Measurements from ENCODE around the gene DGKZ.
"Not testable (repeated sequence)": the region's sequence is repeated elsewhere in the genome, so short reads cannot be mapped to it uniquely, and the experiment has no call there.

DGKZ gene

DNA sequence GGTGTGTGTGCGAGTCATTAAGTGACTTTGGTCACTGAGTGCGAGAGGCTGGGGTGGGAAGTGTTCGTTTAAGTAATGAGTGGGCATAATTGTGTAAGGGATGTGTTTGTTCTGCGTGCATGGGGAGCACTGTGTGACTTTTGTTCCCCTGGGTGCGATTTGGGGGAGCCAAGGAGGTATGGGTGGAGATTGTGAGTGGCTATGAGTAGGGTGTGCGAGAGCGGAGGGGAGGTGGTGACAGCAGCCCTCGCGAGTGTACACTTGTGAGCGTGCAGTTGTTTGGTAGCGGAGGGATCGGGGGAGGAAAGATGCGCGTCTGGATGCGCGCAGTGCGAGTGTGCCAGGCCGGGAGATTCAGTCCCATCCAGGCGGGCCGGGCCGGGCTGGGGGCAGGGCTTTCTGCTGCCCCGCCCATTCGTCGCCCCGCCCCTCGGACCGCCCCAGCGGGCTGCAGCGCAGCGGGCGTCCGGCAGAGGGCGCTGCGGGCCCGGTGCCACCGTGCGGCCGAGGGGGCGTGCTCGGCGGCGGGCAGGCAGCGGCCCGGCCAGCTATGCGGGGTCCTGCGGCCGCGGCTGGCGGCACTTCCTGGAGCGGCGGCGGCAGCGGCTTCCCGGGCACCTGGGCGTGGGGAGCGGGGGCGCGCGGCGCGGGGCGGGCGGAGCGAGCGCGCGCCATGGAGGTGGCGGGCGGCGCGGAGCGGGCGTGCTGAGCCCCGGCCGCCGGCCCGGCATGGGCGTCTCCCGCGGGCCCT is at the start of gene DGKZ:
DGKZ (plus strand) TSS at position 578 of the 751 bp plus-strand sequence. CDS start 197 bp downstream, outside the sequence.
- DNase-seq (ENCODE audit: low read depth) = no peak

DNA sequence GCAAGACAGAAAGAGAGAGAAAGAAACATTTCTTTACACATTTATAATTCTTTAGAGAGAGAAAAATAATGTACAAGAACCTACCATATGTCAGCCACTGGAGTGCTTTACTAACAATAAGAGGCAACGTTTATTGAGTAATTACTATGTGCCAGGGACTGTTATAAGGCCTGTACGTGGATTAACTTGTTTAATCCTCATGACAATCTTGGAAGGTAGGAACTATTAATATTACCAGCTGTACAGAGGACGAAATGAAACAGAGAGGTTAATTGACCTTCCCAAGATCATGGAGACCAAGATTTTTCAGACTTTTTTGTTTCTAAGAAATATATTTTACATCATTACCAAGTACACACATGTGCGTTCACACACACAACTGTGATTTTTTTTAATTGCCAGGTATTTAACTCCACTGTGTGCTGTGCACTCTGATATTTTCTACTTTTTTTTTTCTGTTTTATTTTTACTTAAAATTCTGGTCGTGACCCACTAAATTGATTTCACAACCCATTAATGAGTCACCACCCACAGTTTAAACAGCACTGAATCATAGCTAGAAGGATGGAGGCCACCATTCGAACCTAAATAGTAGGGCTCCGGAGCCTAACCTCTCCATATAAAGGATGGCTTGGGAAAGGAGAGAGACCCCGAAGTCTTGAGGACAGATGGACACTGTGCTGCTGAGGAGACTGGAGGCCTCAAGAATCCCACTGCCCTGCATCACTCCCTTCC is 48.4 kb upstream of the DGKZ start:
- DNase-seq (ENCODE audit: low read depth) = peak; percentile 81

DNA sequence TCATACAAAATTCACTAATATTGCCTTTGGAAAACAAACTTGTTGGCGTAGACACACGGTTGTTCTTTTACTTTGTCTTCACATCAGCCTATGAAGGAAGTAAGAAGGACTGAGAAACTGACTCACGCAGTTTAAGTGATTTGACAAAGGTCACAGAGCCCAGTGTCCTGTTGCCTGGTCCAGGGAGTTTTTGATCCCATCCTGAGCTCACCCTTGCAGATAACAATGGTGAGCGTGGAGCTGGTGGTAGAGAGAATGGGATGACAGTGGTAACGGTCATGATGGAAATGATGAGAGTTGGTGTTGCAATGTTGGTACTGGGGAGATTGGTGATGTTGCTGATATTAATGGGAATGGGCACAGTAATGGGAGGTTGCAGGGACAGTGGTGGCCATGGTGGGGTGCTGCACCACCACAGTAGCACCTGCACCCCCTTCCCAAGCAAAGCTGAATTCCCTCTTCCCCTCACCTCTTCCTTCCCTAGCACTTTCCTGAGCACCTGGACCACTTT is 47.8 kb upstream of the DGKZ start:
- no peak for DNase-seq (ENCODE audit: low read depth)

- DNase-seq (ENCODE audit: low read depth) = no peak
Measured at GRCh38 chr11:46300270-46300669, 47.0 kb upstream of the DGKZ start.

- DNase-seq (ENCODE audit: low read depth) = no peak
Measured at GRCh38 chr11:46302866-46303265, 44.4 kb upstream of the DGKZ start.

DNA sequence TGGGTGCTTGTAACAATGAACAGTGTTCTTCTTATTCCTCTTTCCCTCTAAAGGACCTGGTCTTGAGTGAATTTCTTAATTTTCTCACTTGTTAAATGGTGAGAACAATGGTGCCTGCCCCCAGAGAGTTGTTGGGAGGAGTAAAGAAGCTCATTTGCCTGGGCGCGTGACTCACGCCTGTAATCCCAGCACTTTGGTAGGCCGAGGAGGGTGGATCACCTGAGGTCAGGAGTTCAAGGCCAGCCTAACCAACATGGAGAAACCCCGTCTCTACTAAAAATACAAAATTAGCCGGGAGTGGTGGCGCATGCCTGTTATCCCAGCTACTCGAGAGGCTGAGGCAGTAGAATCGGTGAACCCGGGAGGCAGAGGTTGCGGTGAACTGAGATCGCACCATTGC is 43.2 kb upstream of the DGKZ start:
- DNase-seq (ENCODE audit: low read depth) = not testable (repeated sequence)

GRCh38 chr11:46304605-46305179 is 42.6 kb upstream of the DGKZ start:
- no peak for DNase-seq (ENCODE audit: low read depth)

- DNase-seq (ENCODE audit: low read depth) = no peak
Measured at GRCh38 chr11:46305295-46305694, 42.0 kb upstream of the DGKZ start.

GRCh38 chr11:46306296-46306853 is 40.9 kb upstream of the DGKZ start:
- no peak for DNase-seq (ENCODE audit: low read depth)

GRCh38 chr11:46307369-46307768 is 39.9 kb upstream of the DGKZ start:
- DNase-seq (ENCODE audit: low read depth) = no peak

- DNase-seq (ENCODE audit: low read depth) = no peak
Measured at GRCh38 chr11:46307785-46308341, 39.4 kb upstream of the DGKZ start.

GRCh38 chr11:46308631-46309419 is 38.4 kb upstream of the DGKZ start:
- DNase-seq (ENCODE audit: low read depth) = no peak

DNA sequence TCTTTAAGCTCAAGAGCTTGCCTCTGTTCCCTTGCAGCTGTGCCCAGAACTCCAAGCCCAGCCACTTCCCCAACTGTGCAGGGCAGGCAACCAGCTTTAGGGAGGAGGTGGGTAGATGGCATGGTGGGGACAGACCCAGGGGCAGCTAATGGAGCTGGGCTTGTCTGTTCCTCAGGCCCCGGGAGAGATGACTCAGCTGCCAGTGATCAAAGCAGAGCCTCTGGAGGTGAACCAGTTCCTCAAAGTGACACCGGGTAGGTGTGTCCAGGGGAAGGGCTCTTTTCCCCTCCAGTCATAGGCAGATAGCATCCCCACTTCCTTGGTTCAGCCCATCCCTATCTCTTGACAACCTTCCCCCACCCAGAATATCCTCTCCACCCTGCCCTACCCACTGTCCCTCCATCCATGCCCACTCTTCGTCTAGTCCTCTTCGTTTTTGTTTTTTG is 37.4 kb upstream of the DGKZ start:
- no peak for DNase-seq (ENCODE audit: low read depth)

DNA sequence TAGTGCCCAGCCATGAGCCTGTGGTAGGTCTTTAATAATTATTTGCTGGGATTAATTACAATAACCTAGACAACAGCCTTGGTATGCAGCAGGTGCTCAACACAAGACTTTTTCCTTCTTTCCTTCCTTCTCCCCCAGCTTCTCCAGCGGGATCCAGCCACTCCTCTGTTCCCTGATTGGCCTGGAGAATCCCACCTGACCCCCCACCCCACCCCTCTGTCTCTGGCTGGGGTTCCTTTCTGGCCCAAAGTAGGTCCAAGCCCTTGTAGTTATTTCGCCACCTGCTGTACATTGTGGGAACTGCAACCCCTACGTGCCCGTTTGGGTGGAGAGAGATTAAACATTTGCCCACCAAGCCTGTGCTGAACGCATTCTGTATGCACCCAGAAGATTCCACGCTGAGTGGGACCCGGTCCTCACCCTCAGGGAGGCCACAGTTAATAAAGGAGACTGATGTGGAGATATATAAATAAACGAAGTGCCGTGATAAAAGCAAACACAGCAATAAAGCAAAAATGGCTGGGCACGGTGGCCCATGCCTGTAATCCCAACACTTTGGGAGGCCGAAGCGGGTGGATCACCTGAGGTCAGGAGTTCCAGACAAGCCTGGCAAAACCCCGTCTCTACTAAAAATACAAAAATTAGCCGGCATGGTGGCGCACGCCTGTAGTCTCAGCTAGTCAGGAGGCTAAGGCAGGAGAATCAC is 32.1 kb upstream of the DGKZ start:
- DNase-seq (ENCODE audit: low read depth) = peak; percentile 68

- DNase-seq (ENCODE audit: low read depth) = no peak
Measured at GRCh38 chr11:46315783-46316563, 31.3 kb upstream of the DGKZ start.

GRCh38 chr11:46319074-46319453 is 28.2 kb upstream of the DGKZ start:
- no peak for DNase-seq (ENCODE audit: low read depth)

DNA sequence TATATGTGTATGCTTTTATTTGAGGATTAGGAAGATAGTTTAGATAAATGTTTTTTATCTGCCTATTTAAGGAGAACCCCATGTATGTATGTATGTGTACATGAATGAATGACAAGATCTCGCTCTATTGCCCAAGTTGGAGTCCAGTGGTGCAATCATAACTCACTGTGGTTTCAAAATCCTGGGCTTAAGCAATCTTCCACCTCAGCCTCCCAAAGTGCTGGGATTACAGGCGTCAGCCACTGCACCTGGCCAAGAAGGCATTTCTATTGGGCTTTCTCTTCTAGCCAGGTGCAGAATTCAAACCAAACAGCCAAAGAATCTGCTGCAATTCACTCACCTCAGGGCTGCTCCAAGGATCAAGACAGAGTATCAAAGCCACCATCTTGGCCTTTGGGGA is 25.5 kb upstream of the DGKZ start:
- no peak for DNase-seq (ENCODE audit: low read depth)

- DNase-seq (ENCODE audit: low read depth) = no peak
Measured at GRCh38 chr11:46322759-46323158, 24.5 kb upstream of the DGKZ start.

- DNase-seq (ENCODE audit: low read depth) = no peak
Measured at GRCh38 chr11:46326813-46327416, 20.3 kb upstream of the DGKZ start.

DNA sequence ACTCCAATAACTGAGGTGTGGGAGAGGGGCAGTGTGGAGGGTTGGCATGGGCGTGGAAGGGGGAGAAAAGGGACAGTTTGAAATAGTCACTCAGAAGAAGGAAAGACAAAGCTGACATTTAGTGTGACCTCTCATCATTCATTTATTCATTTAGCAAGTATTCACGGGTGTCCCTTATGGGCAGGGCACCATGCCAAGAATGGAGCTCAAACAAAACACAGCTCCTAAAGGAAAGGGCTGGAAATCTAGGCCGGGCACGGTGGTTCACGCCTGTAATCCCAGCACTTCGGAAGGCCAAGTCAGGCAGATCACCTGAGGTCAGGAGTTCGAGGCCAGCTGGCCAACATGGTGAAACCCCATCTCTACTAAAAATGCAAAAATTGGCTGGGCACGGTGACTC is 19.4 kb upstream of the DGKZ start:
- no peak for DNase-seq (ENCODE audit: low read depth)

Data from stromal cell of bone marrow (primary cell).